DMS79 treated with DMSO at 0.1 percent for 48 hours (cell line): Measurements from ENCODE around the gene NAV2.
A peak's percentile ranks its signal among the peaks of the same experiment; 100 is the strongest.

Experiments used
- DNase-seq: peaks from one replicate; lab custom pipeline; 2025; lab: John Stamatoyannopoulos, UW

Gene NAV2

GRCh38 chr11:20017320-20017719 lies 304.7 kb downstream of the NAV2 start:
- DNase-seq: no peak

- no peak for DNase-seq
These were observed 307.6 kb downstream of the NAV2 start for GRCh38 chr11:20020198-20020597.

- no peak for DNase-seq
These were observed 308.1 kb downstream of the NAV2 start for GRCh38 chr11:20020716-20021115.

GRCh38 chr11:20021212-20021611 lies 308.6 kb downstream of the NAV2 start:
- no peak for DNase-seq

- DNase-seq: no peak
These were observed 309.2 kb downstream of the NAV2 start for GRCh38 chr11:20021771-20022362.

- peak; percentile 93 for DNase-seq
These were observed 309.9 kb downstream of the NAV2 start for GRCh38 chr11:20022363-20023081.

GRCh38 chr11:20023082-20023426 lies 310.4 kb downstream of the NAV2 start:
- DNase-seq: no peak

GRCh38 chr11:20024172-20024935 lies 311.7 kb downstream of the NAV2 start:
- DNase-seq: no peak

GRCh38 chr11:20025332-20025840 lies 312.7 kb downstream of the NAV2 start:
- DNase-seq: peak; percentile 26

GRCh38 chr11:20026629-20027555 lies 314.3 kb downstream of the NAV2 start:
- peak; percentile 94 for DNase-seq

- DNase-seq: no peak
These were observed 314.9 kb downstream of the NAV2 start for GRCh38 chr11:20027556-20028013.

- peak; percentile 52 for DNase-seq
These were observed 316.6 kb downstream of the NAV2 start for GRCh38 chr11:20029193-20029592.

GRCh38 chr11:20030472-20030871 lies 317.8 kb downstream of the NAV2 start:
- DNase-seq: no peak

- peak; percentile 68 for DNase-seq
These were observed 318.7 kb downstream of the NAV2 start for GRCh38 chr11:20031155-20032001.

- DNase-seq: no peak
These were observed 319.5 kb downstream of the NAV2 start for GRCh38 chr11:20032127-20032526.

- DNase-seq: no peak
These were observed 320.1 kb downstream of the NAV2 start for GRCh38 chr11:20032577-20033260.

- no peak for DNase-seq
These were observed 321.2 kb downstream of the NAV2 start for GRCh38 chr11:20033806-20034205.

GRCh38 chr11:20034941-20035340 lies 322.3 kb downstream of the NAV2 start:
- no peak for DNase-seq

GRCh38 chr11:20035375-20035700 lies 322.7 kb downstream of the NAV2 start:
- DNase-seq: no peak
